NT2/D1 (cell line): ENCODE data around the gene TBCE.

Source experiments
- DNase-seq: peaks from one replicate; pipeline ENCODE4 v3.0.0-alpha.2; 2011; ENCODE audit warnings: low read depth, low spot score
- H3K27me3 ChIP-seq: 2 replicates; pipeline ENCODE4 v1.6.0; 2011; ENCODE audit warnings: mild to moderate bottlenecking; ENCODE audit not compliant: insufficient read length, insufficient read depth
- H3K36me3 ChIP-seq: 2 replicates; pipeline ENCODE4 v1.6.1; 2011; ENCODE audit warnings: mild to moderate bottlenecking, low read length, mixed read lengths; ENCODE audit not compliant: insufficient read depth, insufficient read length
- H3K4me1 ChIP-seq: 2 replicates; pipeline ENCODE4 v1.5.1; 2011; ENCODE audit not compliant: insufficient read depth, insufficient read length
- H3K4me3 ChIP-seq: 2 replicates; pipeline ENCODE4 v1.5.1; 2011; ENCODE audit warnings: low read depth; ENCODE audit not compliant: insufficient read length
- H3K9ac ChIP-seq: 2 replicates; pipeline ENCODE4 v1.6.0; 2011; ENCODE audit warnings: low read depth; ENCODE audit not compliant: insufficient read length
- H3K9me3 ChIP-seq: 2 replicates; pipeline ENCODE4 v1.5.1; 2011; ENCODE audit warnings: mild to moderate bottlenecking, low read length; ENCODE audit not compliant: insufficient read depth
- SUZ12 ChIP-seq: IDR thresholded peaks from 2 replicates; pipeline ENCODE4 v1.6.1; 2011; ENCODE audit not compliant: insufficient read length, insufficient read depth; ENCODE audit errors: extremely low read depth
- YY1 ChIP-seq: IDR thresholded peaks from 2 replicates; pipeline ENCODE4 v1.6.1; 2011; ENCODE audit not compliant: insufficient read length, insufficient read depth
- ZNF274 ChIP-seq: IDR thresholded peaks from 2 replicates; pipeline ENCODE4 v1.6.1; 2011; ENCODE audit warnings: mild to moderate bottlenecking, low read depth, low read length

TBCE gene, protein sequence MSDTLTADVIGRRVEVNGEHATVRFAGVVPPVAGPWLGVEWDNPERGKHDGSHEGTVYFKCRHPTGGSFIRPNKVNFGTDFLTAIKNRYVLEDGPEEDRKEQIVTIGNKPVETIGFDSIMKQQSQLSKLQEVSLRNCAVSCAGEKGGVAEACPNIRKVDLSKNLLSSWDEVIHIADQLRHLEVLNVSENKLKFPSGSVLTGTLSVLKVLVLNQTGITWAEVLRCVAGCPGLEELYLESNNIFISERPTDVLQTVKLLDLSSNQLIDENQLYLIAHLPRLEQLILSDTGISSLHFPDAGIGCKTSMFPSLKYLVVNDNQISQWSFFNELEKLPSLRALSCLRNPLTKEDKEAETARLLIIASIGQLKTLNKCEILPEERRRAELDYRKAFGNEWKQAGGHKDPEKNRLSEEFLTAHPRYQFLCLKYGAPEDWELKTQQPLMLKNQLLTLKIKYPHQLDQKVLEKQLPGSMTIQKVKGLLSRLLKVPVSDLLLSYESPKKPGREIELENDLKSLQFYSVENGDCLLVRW

DNA sequence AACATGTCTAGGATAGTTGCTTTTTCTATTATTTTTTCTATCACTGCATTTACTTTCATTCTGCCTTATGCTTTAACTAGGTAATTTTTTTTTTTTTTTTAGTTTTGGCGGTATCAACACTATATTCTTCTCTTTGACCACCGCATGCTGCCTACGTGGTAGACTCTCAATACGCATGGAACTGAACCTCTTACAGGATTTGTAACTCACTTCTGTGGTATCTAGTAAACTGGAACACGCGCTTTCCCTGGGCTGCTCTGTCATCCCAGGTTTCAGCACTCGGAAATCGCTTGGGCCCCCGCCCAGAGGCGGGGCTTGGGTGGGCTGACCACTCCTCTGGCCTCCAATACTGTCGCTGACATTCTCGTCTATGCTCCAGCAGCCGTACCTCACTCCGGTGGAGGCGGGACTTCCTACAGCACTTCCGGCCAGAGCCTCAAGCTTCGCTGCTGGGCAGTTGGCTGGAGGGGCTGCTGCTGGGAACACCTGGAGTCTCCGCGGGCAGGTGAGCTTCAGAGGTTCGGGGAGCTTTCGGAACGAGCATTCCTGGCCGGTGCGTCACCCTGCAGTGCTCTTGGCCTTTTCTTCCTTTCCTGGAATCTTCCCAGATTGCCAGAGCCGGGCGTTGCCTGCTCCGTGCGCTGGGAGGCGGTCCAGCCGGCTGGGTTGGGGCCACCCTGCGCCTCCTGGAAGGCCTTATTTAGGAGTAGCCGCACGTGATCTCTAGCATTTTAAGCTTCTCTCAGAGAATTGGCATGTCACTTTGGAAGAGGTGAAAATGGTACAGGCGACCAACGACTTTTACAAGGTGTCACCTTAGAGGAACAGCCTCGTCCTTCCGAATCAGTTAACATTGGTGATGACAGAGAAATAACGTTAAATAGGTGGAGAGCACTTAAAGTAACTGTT is at the start of gene TBCE:
TSS of gene TBCE (plus strand) at position 428 of the 909 bp plus-strand sequence. CDS start 12,623 bp downstream, outside the sequence.
- no peak for TF ChIP-seq YY1
- TF ChIP-seq SUZ12 = no peak
- no peak for TF ChIP-seq ZNF274

DNA sequence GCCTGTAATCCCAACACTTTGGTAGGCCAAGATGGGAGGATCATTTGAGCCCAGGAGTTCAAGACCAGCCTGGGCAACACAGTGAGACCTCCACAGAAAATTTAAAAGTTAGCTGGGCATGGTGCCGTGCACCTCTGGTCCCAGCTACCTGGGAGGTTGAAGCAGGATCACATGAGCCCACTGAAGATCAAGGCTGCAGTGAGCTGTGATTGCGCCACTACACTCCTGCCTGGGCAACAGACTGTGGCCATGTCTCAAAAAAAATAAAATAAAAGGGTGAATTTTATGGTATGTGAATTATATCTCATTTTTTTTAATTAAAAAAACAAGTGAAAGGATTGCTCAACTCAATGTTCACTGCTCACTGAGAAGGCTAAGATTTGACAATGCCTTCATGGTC is 48.0 kb upstream of the TBCE start:
- DNase-seq = no peak
- Histone ChIP-seq H3K9ac (no peak overlapping the region), H3K27me3 (no peaks in the 10 kb centered on the region), H3K4me1 (no peaks in the 10 kb centered on the region), H3K4me3 (no peak overlapping the region), H3K36me3 (peaks cover 42% of the 10 kb centered on the region), H3K9me3 (no peaks in the 10 kb centered on the region)
- no peak for TF ChIP-seq YY1
- TF ChIP-seq SUZ12 = no peak
- TF ChIP-seq ZNF274 = no peak

More for the DNA sequence above, at the start of gene TBCE:
- DNase-seq = peak; percentile 99
- Histone ChIP-seq H3K9ac (peak within 1 kb of the TSS; percentile 79), H3K4me1 (no peaks in the 10 kb centered on the region), H3K9me3 (no peaks in the 10 kb centered on the region), H3K4me3 (peak within 1 kb of the TSS; percentile 68), H3K36me3 (peaks cover 10% of the 10 kb centered on the region), H3K27me3 (no peaks in the 10 kb centered on the region)

DNA sequence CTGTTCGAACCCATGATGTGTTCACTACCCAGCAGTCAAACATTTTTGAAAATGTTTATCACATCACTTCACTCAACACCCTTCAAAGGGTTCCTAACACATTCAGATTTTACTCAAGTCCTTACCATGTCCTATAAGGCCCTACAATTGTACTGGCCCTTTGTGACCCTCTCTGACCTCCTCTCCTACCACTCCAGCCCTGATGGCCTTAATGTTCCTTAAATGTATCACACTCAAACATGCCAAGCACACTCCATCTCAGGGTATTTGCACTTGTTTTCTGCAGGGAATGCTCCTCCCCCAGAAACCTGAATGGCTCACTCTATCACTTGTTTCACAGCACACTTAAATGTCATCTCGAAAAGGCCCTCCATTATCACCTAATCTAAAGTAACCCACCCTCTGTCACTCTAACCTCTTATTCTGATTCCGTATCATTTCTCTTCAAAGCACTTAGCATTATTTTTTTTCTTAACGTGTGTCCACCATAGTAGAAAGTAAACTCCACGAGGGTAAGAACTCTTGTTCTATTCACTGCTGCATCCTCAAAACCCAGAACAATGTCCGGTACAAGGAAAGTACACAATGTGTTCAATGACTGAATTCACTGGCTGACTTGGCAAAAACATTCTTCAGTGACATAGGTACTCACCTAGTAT is 46.6 kb upstream of the TBCE start:
- Histone ChIP-seq H3K4me1 (no peaks in the 10 kb centered on the region), H3K27me3 (no peaks in the 10 kb centered on the region), H3K36me3 (peaks cover 42% of the 10 kb centered on the region), H3K9ac (no peak overlapping the region), H3K4me3 (no peak overlapping the region), H3K9me3 (no peaks in the 10 kb centered on the region)
- DNase-seq = no peak
- TF ChIP-seq YY1 (no peak), ZNF274 (no peak), SUZ12 (no peak)

DNA sequence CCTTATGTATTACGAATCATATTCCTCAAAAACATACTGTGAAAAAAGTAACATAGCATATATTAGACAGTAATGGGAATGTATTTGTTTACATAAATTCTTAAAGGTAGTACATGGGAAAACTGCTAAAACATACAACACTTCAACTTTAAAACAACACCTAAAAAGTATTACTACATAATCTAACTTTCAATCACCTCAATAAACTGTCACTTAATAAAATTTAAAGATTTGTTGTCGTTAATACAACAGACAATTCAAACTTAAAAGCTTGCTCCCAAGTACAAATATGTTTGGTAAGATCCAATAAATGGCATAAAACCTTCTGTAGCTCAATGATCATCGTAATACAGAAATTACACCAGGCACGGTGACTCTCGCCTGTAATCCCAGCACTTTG is 42.9 kb upstream of the TBCE start:
- H3K4me3 ChIP-seq = no peak overlapping the region
- no peaks in the 10 kb centered on the region for H3K4me1 ChIP-seq
- TF ChIP-seq ZNF274 (no peak), YY1 (no peak), SUZ12 (no peak)
- no peak for DNase-seq
- no peak overlapping the region for H3K9ac ChIP-seq
- no peaks in the 10 kb centered on the region for H3K9me3 ChIP-seq
- peaks cover 38% of the 10 kb centered on the region for H3K36me3 ChIP-seq
- no peaks in the 10 kb centered on the region for H3K27me3 ChIP-seq

DNA sequence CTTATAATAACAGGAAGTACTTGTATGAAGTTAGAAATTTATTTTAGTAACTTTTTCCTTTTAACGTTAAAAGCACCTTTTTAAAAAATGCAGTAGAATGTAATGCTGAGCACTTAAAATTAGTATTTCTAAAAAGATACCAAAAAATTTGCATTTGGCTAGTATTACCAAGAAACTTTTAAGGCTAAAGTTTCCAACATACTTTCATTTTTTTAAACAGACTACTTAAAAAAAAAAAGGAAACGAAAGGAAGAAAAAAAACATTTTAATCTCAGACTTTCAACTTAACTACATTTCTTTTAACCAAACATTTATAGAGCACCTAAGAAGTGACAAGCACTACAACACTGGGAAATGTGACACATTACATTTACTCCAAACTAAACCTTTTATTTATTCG is 42.1 kb upstream of the TBCE start:
- Histone ChIP-seq H3K9me3 (no peaks in the 10 kb centered on the region), H3K36me3 (peaks cover 36% of the 10 kb centered on the region), H3K9ac (no peak overlapping the region), H3K4me3 (no peak overlapping the region), H3K27me3 (no peaks in the 10 kb centered on the region), H3K4me1 (no peaks in the 10 kb centered on the region)
- TF ChIP-seq ZNF274 (no peak), SUZ12 (no peak), YY1 (no peak)
- no peak for DNase-seq

DNA sequence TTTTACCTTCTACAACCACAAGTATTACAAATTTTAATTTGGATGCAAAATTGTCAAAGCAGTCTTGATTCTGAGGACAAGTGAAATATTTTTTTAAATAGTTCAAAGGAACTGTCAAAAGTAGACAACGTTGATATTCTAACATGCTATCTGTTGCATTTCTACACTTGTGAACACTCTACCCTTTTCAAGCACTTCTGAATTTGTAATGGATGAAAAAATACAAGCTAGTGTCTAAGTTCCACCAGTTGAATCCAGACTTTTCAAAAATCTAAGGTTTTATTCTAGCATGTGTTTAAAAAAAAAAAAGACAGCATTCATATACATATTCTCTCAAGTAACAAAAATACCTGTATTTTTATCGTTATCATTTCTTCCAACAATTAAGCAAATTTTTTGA is 41.4 kb upstream of the TBCE start:
- Histone ChIP-seq H3K36me3 (peaks cover 32% of the 10 kb centered on the region), H3K4me3 (no peak overlapping the region), H3K27me3 (no peaks in the 10 kb centered on the region), H3K9ac (no peak overlapping the region), H3K4me1 (no peaks in the 10 kb centered on the region), H3K9me3 (no peaks in the 10 kb centered on the region)
- no peak for TF ChIP-seq SUZ12
- no peak for TF ChIP-seq ZNF274
- TF ChIP-seq YY1 = no peak
- DNase-seq = no peak
